Skeletal muscle tissue (tissue), 4 donors: Measurements from ENCODE around the gene GRIK1. TPM values are rescaled to one million over a fixed set of nuclear protein-coding genes. Genes with fewer than 3 reads are reported as not detected.

Experiments
- H3K27ac ChIP-seq: one replicate; pipeline ENCODE4 v1.7.0; 2013; ENCODE audit warnings: mild to moderate bottlenecking, low read depth, low read length, inconsistent platforms
- H3K27me3 ChIP-seq, 3 donors: one replicate each; pipeline ENCODE4 v1.7.0; 2013; ENCODE audit warnings: low read length in 3 of 3; ENCODE audit not compliant: control insufficient read depth in 3 of 3, insufficient read depth in 3 of 3
- H3K36me3 ChIP-seq, 3 donors: one replicate each; pipeline ENCODE4 v1.7.0; 2013; ENCODE audit warnings: low read length in 3 of 3; ENCODE audit not compliant: control insufficient read depth in 3 of 3, insufficient read depth in 3 of 3
- H3K4me1 ChIP-seq, 3 donors: one replicate each; pipeline ENCODE4 v1.7.0; 2013; ENCODE audit warnings: low read length in 3 of 3, mild to moderate bottlenecking in 3 of 3; ENCODE audit not compliant: control insufficient read depth in 3 of 3, insufficient read depth in 3 of 3
- H3K4me3 ChIP-seq, 3 donors: one replicate each; pipeline ENCODE4 v1.7.0; 2013; ENCODE audit warnings: low read length in 3 of 3
- H3K9ac ChIP-seq, 3 donors: one replicate each; pipeline ENCODE4 v1.7.0; 2013; ENCODE audit warnings: low read length in 3 of 3, mild to moderate bottlenecking in 3 of 3, moderate library complexity in 2 of 3, low read depth in 1 of 3
- H3K9me3 ChIP-seq, 3 donors: one replicate each; pipeline ENCODE4 v1.7.0; 2013; ENCODE audit warnings: low read length in 3 of 3; ENCODE audit not compliant: control insufficient read depth in 3 of 3
- total RNA-seq: library from RNA; depleted of rRNA; stranded (reverse); fragments of >200 nt; gene quantifications from one replicate; pipeline ENCODE4 v1.2.3, GENCODE V29; 2014
- donor health status: Osteomylitis.

The GRIK1 gene
- total RNA-seq, 1 donor from 2014 or later, result 1.0 TPM

- no peak overlapping the region for H3K27ac ChIP-seq
- no peak overlapping the region for H3K9ac ChIP-seq
- H3K9me3 ChIP-seq, result no peaks in the 10 kb centered on the region
- no peak overlapping the region for H3K4me3 ChIP-seq
- no peaks in the 10 kb centered on the region for H3K36me3 ChIP-seq
- no peaks in the 10 kb centered on the region for H3K4me1 ChIP-seq
- H3K27me3 ChIP-seq, result peaks cover 0 to 3% (median 0%) of the 10 kb centered on the region in 3 donors
Measured at GRCh38 chr21:29953072-29953471, 13.3 kb upstream of the GRIK1 start.

DNA sequence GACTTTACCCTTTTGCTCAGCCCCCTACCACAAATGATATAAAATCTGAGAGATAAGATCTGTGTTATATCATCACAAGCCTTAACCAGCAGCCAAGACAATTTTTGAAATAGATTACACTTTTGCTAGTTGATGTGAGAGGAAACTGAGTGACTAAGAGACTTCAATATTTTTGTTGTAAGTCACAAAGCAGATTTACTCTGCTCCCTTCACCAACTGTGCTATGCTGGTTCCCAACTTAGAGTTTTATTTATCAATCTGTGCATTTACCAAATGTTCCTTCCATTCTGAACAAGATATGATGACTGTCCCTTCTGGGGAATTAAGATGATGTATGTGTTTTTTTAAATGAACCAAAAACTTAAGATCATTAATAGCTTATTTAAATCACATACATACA is 12.1 kb upstream of the GRIK1 start:
- H3K36me3 ChIP-seq, result no peaks in the 10 kb centered on the region

DNA sequence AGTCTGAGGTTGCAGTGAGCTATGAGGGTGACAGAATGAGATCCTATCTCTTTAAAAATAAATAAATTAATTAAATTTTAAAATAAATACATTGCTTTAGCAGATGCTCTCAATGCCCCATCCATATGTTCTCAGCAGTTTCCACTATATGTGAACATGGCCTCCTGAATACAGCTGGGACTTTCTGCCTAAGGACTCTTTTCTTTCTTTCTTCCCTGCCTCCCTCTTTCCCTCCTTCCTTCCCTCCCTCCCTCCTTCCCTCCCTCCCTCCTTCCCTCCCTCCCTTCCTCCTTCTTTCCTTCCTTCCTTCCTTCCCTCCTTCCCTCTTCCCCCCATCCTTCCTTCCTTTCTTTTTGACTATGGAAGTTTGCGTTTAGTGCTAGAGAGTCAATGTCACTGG is 10.2 kb upstream of the GRIK1 start:
- H3K4me1 ChIP-seq, result no peaks in the 10 kb centered on the region
- no peak overlapping the region for H3K4me3 ChIP-seq
- peaks cover 0 to 3% (median 0%) of the 10 kb centered on the region in 3 donors for H3K27me3 ChIP-seq
- no peak overlapping the region for H3K9ac ChIP-seq
- no peaks in the 10 kb centered on the region for H3K9me3 ChIP-seq
- H3K27ac ChIP-seq, result no peak overlapping the region
- H3K36me3 ChIP-seq, result no peaks in the 10 kb centered on the region

More for the DNA sequence above, 12.1 kb upstream of the GRIK1 start:
- H3K27ac ChIP-seq, result no peak overlapping the region
- H3K9ac ChIP-seq, result no peak overlapping the region
- no peak overlapping the region for H3K4me3 ChIP-seq
- peaks cover 0 to 3% (median 0%) of the 10 kb centered on the region in 3 donors for H3K27me3 ChIP-seq
- no peaks in the 10 kb centered on the region for H3K4me1 ChIP-seq
- no peaks in the 10 kb centered on the region for H3K9me3 ChIP-seq

DNA sequence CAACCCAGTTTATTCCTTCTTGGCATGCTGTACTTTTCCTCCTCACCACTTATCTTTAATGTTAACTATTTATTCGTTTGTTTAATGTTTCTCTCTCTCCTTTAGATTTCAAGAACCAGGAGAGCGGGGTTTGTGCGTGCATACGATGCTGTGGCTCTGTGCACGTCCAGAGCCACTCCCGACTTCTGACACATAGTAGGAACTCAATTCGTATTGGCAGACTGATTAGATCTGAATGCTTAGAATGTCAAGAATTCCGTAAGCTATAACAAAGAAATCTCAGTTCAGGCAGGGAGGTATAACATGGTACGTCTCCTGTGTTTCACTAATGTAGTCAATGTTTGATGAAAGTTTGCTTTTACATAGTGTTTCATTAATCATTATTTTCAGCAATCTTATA is 7.3 kb upstream of the GRIK1 start:
- Histone ChIP-seq H3K27ac (no peak overlapping the region), H3K9ac (no peak overlapping the region), H3K4me1 (no peaks in the 10 kb centered on the region), H3K36me3 (no peaks in the 10 kb centered on the region), H3K4me3 (no peak overlapping the region), H3K9me3 (no peaks in the 10 kb centered on the region), H3K27me3 (peaks cover 0 to 6% (median 0%) of the 10 kb centered on the region in 3 donors)

GRCh38 chr21:29943885-29944284 is 4.1 kb upstream of the GRIK1 start:
- H3K27me3 ChIP-seq, result peaks cover 9 to 19% (median 10%) of the 10 kb centered on the region in 3 donors
- H3K36me3 ChIP-seq, result no peaks in the 10 kb centered on the region
- no peaks in the 10 kb centered on the region for H3K9me3 ChIP-seq
- H3K27ac ChIP-seq, result no peak overlapping the region
- no peak overlapping the region for H3K4me3 ChIP-seq
- no peak overlapping the region for H3K9ac ChIP-seq
- H3K4me1 ChIP-seq, result peaks cover 0 to 3% (median 2%) of the 10 kb centered on the region in 3 donors

DNA sequence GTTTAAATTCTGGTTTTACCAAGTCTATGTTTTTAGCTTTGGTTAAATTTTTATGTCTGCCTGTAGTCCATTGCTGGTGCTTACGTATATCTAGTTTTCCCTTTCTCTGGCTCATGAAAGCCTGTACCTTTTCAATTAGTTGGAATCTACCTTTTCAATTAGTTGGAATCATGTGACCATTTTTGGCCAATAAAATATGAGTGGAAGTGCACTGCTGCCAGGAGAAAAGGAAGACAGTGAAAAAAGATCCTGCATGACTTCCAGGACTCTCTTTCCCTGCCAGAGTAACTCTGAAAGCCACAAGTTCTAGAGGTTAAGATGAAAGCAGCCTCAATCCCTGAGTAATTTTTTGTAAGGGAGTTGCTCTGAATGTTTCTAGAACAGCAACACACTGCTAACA is 2.2 kb upstream of the GRIK1 start:
- H3K4me3 ChIP-seq, result no peak overlapping the region
- peaks cover 18 to 29% (median 22%) of the 10 kb centered on the region in 3 donors for H3K27me3 ChIP-seq
- H3K9me3 ChIP-seq, result no peaks in the 10 kb centered on the region
- no peak overlapping the region for H3K27ac ChIP-seq
- peaks cover 0 to 3% (median 2%) of the 10 kb centered on the region in 3 donors for H3K4me1 ChIP-seq
- no peaks in the 10 kb centered on the region for H3K36me3 ChIP-seq
- no peak overlapping the region for H3K9ac ChIP-seq

DNA sequence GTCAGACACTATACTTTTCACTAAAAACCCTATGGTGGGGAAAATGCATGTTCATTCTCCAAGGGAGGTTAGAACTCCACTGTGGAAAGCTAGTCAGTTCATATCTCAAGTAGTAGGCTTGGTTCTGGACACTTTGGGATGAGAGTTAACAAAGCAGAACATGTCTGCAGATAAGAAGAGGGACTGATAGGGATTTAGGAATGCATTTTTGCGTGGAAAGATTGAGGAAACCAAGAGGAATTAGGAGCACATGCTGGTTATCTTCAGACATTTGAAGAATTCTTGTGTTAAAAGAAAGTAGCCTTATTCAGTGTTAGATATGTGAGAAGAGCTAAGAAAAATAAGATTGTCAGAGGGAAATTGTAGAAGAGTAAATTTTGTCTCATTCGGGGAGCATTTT is 1.2 kb upstream of the GRIK1 start:
- Histone ChIP-seq H3K4me1 (peaks cover 0 to 3% (median 2%) of the 10 kb centered on the region in 3 donors), H3K36me3 (no peaks in the 10 kb centered on the region), H3K4me3 (no peak overlapping the region), H3K27ac (no peak overlapping the region), H3K9me3 (no peaks in the 10 kb centered on the region), H3K9ac (no peak overlapping the region), H3K27me3 (peaks cover 18 to 29% (median 23%) of the 10 kb centered on the region in 3 donors)

GRCh38 chr21:29940361-29940760 is 565 bp upstream of the GRIK1 start:
- no peaks in the 10 kb centered on the region for H3K36me3 ChIP-seq
- H3K9ac ChIP-seq, result no peak overlapping the region
- H3K4me1 ChIP-seq, result peaks cover 0 to 3% (median 2%) of the 10 kb centered on the region in 3 donors
- H3K27ac ChIP-seq, result no peak overlapping the region
- no peaks in the 10 kb centered on the region for H3K9me3 ChIP-seq
- H3K4me3 ChIP-seq, result no peak overlapping the region
- peaks cover 18 to 29% (median 23%) of the 10 kb centered on the region in 3 donors for H3K27me3 ChIP-seq

DNA sequence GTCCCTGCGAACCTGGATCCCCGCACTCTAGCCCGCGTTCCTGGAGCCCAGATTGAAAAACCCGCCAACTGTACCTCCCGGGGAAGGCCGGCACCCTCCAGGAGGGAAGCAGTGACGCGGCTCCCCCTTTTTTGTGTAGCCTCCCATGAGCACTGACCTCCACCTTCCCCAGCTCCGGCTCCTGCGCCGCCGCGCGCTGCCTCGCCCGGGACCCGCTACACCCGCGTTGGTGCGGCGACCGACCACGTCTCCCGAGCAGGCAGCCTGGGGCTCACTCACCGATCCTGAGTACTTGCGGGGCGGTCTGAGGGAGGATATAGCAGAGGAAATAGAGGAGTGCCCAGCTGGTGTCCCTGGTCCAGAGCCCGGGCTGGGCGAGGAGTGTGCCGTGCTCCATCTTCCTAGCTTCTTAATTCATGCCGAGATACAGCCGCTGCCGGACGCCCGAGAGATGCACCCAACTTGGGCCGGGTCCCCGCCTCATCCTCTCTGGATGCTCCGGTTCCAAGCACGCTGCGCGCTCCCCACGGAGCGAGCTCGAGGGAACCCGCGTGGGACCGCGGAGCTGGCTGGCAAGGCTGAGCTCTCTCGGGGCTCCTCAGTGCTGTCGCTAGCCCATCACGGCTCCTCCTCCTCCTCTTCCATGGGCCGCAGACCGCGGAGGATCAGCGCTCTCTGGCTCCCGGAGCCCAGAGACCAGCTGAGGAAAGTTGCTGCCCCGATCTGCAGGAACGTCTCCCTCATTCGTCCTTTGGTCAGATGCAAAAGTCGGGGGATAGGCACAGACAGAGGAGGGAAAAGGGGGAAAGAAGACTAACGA is 482 bp downstream of the GRIK1 start:
- Histone ChIP-seq H3K4me1 (peaks cover 0 to 3% (median 2%) of the 10 kb centered on the region in 3 donors), H3K27me3 (peaks cover 18 to 29% (median 23%) of the 10 kb centered on the region in 3 donors), H3K4me3 (peak overlapping the region in 1 of 3 donors; percentile 40), H3K9ac (no peak overlapping the region), H3K36me3 (no peaks in the 10 kb centered on the region), H3K9me3 (no peaks in the 10 kb centered on the region), H3K27ac (no peak overlapping the region)

- Histone ChIP-seq H3K36me3 (no peaks in the 10 kb centered on the region), H3K27me3 (peaks cover 18 to 29% (median 23%) of the 10 kb centered on the region in 3 donors), H3K9me3 (no peaks in the 10 kb centered on the region), H3K4me3 (no peak overlapping the region), H3K4me1 (peaks cover 0 to 3% (median 2%) of the 10 kb centered on the region in 3 donors), H3K27ac (no peak overlapping the region), H3K9ac (no peak overlapping the region)
Measured at GRCh38 chr21:29938776-29939103, 1.1 kb downstream of the GRIK1 start.
